ENCODE measurements around the gene TMA7.
A peak's percentile ranks its signal among the peaks of the same experiment; 100 is the strongest.

The TMA7 gene

GRCh38 chr3:48435223-48435595 lies 4.8 kb upstream of the TMA7 start:
- Histone ChIP-seq H3K9ac (ENCODE audit: insufficient read length, low read depth) (no peak overlapping the region), H3K4me1 (ENCODE audit: insufficient read depth, insufficient read length) (peaks cover 19% of the 10 kb centered on the region), H3K4me3 (ENCODE audit: insufficient read length, low read depth) (no peak overlapping the region), H3K36me3 (ENCODE audit: insufficient read depth, insufficient read length, low read length) (peaks cover 55% of the 10 kb centered on the region), H3K27me3 (ENCODE audit: insufficient read depth, insufficient read length) (no peaks in the 10 kb centered on the region), H3K9me3 (ENCODE audit: insufficient read depth, low read length) (no peaks in the 10 kb centered on the region)
- TF ChIP-seq SUZ12 (IDR thresholded peaks at IDR 0.05; ENCODE audit: extremely low read depth, insufficient read depth, insufficient read length) = no peak
- TF ChIP-seq YY1 (IDR thresholded peaks at IDR 0.05; ENCODE audit: insufficient read depth, insufficient read length) = no peak
- TF ChIP-seq ZNF274 (IDR thresholded peaks at IDR 0.05; ENCODE audit: low read depth, low read length) = no peak
- DNase-seq (ENCODE audit: low read depth, low spot score) = no peak

- H3K36me3 ChIP-seq (ENCODE audit: insufficient read depth, insufficient read length, low read length) = peaks cover 54% of the 10 kb centered on the region
- H3K4me3 ChIP-seq (ENCODE audit: insufficient read length, low read depth) = no peak overlapping the region
- H3K27me3 ChIP-seq (ENCODE audit: insufficient read depth, insufficient read length) = no peaks in the 10 kb centered on the region
- TF ChIP-seq ZNF274 (IDR thresholded peaks at IDR 0.05; ENCODE audit: low read depth, low read length) (no peak), SUZ12 (IDR thresholded peaks at IDR 0.05; ENCODE audit: extremely low read depth, insufficient read depth, insufficient read length) (no peak), YY1 (IDR thresholded peaks at IDR 0.05; ENCODE audit: insufficient read depth, insufficient read length) (no peak)
- H3K4me1 ChIP-seq (ENCODE audit: insufficient read depth, insufficient read length) = peaks cover 13% of the 10 kb centered on the region
- H3K9me3 ChIP-seq (ENCODE audit: insufficient read depth, low read length) = no peaks in the 10 kb centered on the region
- peak; percentile 90 for DNase-seq (ENCODE audit: low read depth, low spot score)
- H3K9ac ChIP-seq (ENCODE audit: insufficient read length, low read depth) = no peak overlapping the region
Observed at GRCh38 chr3:48435774-48436476, 4.1 kb upstream of the TMA7 start.

GRCh38 chr3:48436477-48436787 lies 3.6 kb upstream of the TMA7 start:
- no peak for TF ChIP-seq SUZ12 (IDR thresholded peaks at IDR 0.05; ENCODE audit: extremely low read depth, insufficient read depth, insufficient read length)
- TF ChIP-seq ZNF274 (IDR thresholded peaks at IDR 0.05; ENCODE audit: low read depth, low read length) = no peak
- TF ChIP-seq YY1 (IDR thresholded peaks at IDR 0.05; ENCODE audit: insufficient read depth, insufficient read length) = no peak
- Histone ChIP-seq H3K9ac (ENCODE audit: insufficient read length, low read depth) (no peak overlapping the region), H3K36me3 (ENCODE audit: insufficient read depth, insufficient read length, low read length) (peaks cover 53% of the 10 kb centered on the region), H3K9me3 (ENCODE audit: insufficient read depth, low read length) (no peaks in the 10 kb centered on the region), H3K4me1 (ENCODE audit: insufficient read depth, insufficient read length) (peaks cover 13% of the 10 kb centered on the region), H3K4me3 (ENCODE audit: insufficient read length, low read depth) (no peak overlapping the region), H3K27me3 (ENCODE audit: insufficient read depth, insufficient read length) (no peaks in the 10 kb centered on the region)
- DNase-seq (ENCODE audit: low read depth, low spot score) = no peak

GRCh38 chr3:48436855-48437254 lies 3.2 kb upstream of the TMA7 start:
- no peak overlapping the region for H3K9ac ChIP-seq (ENCODE audit: insufficient read length, low read depth)
- no peak for DNase-seq (ENCODE audit: low read depth, low spot score)
- H3K4me1 ChIP-seq (ENCODE audit: insufficient read depth, insufficient read length) = peaks cover 15% of the 10 kb centered on the region
- no peak for TF ChIP-seq ZNF274 (IDR thresholded peaks at IDR 0.05; ENCODE audit: low read depth, low read length)
- no peak for TF ChIP-seq YY1 (IDR thresholded peaks at IDR 0.05; ENCODE audit: insufficient read depth, insufficient read length)
- no peak for TF ChIP-seq SUZ12 (IDR thresholded peaks at IDR 0.05; ENCODE audit: extremely low read depth, insufficient read depth, insufficient read length)
- H3K9me3 ChIP-seq (ENCODE audit: insufficient read depth, low read length) = no peaks in the 10 kb centered on the region
- H3K36me3 ChIP-seq (ENCODE audit: insufficient read depth, insufficient read length, low read length) = peaks cover 53% of the 10 kb centered on the region
- H3K4me3 ChIP-seq (ENCODE audit: insufficient read length, low read depth) = no peak overlapping the region
- H3K27me3 ChIP-seq (ENCODE audit: insufficient read depth, insufficient read length) = no peaks in the 10 kb centered on the region

GRCh38 chr3:48437812-48438211 lies 2.2 kb upstream of the TMA7 start:
- no peak overlapping the region for H3K9ac ChIP-seq (ENCODE audit: insufficient read length, low read depth)
- no peaks in the 10 kb centered on the region for H3K27me3 ChIP-seq (ENCODE audit: insufficient read depth, insufficient read length)
- H3K36me3 ChIP-seq (ENCODE audit: insufficient read depth, insufficient read length, low read length) = peaks cover 50% of the 10 kb centered on the region
- H3K9me3 ChIP-seq (ENCODE audit: insufficient read depth, low read length) = no peaks in the 10 kb centered on the region
- H3K4me1 ChIP-seq (ENCODE audit: insufficient read depth, insufficient read length) = peaks cover 15% of the 10 kb centered on the region
- TF ChIP-seq YY1 (IDR thresholded peaks at IDR 0.05; ENCODE audit: insufficient read depth, insufficient read length) = no peak
- TF ChIP-seq SUZ12 (IDR thresholded peaks at IDR 0.05; ENCODE audit: extremely low read depth, insufficient read depth, insufficient read length) = no peak
- no peak for TF ChIP-seq ZNF274 (IDR thresholded peaks at IDR 0.05; ENCODE audit: low read depth, low read length)
- no peak overlapping the region for H3K4me3 ChIP-seq (ENCODE audit: insufficient read length, low read depth)
- no peak for DNase-seq (ENCODE audit: low read depth, low spot score)

- DNase-seq (ENCODE audit: low read depth, low spot score) = no peak
- peaks cover 3% of the 10 kb centered on the region for H3K4me1 ChIP-seq (ENCODE audit: insufficient read depth, insufficient read length)
Observed at GRCh38 chr3:48440590-48440958, 517 bp downstream of the TMA7 start.

GRCh38 chr3:48441940-48442339 lies 1.9 kb downstream of the TMA7 start:
- TF ChIP-seq YY1 (IDR thresholded peaks at IDR 0.05; ENCODE audit: insufficient read depth, insufficient read length) = no peak
- Histone ChIP-seq H3K36me3 (ENCODE audit: insufficient read depth, insufficient read length, low read length) (peaks cover 45% of the 10 kb centered on the region), H3K4me3 (ENCODE audit: insufficient read length, low read depth) (peak overlapping the region; percentile 95), H3K9ac (ENCODE audit: insufficient read length, low read depth) (peak overlapping the region; percentile 54), H3K4me1 (ENCODE audit: insufficient read depth, insufficient read length) (peaks cover 3% of the 10 kb centered on the region), H3K27me3 (ENCODE audit: insufficient read depth, insufficient read length) (no peaks in the 10 kb centered on the region), H3K9me3 (ENCODE audit: insufficient read depth, low read length) (no peaks in the 10 kb centered on the region)
- no peak for DNase-seq (ENCODE audit: low read depth, low spot score)

More at GRCh38 chr3:48440590-48440958, 517 bp downstream of the TMA7 start:
- Histone ChIP-seq H3K9ac (ENCODE audit: insufficient read length, low read depth) (peak overlapping the region; percentile 97), H3K4me3 (ENCODE audit: insufficient read length, low read depth) (peak overlapping the region; percentile 95), H3K36me3 (ENCODE audit: insufficient read depth, insufficient read length, low read length) (peaks cover 45% of the 10 kb centered on the region), H3K9me3 (ENCODE audit: insufficient read depth, low read length) (no peaks in the 10 kb centered on the region), H3K27me3 (ENCODE audit: insufficient read depth, insufficient read length) (no peaks in the 10 kb centered on the region)
- TF ChIP-seq SUZ12 (IDR thresholded peaks at IDR 0.05; ENCODE audit: extremely low read depth, insufficient read depth, insufficient read length) = no peak
- no peak for TF ChIP-seq YY1 (IDR thresholded peaks at IDR 0.05; ENCODE audit: insufficient read depth, insufficient read length)
- no peak for TF ChIP-seq ZNF274 (IDR thresholded peaks at IDR 0.05; ENCODE audit: low read depth, low read length)
